HG03066 (cell line): ENCODE data around the gene JPH3.

Experiments
- ATAC-seq: cut with Tn5 transposase; IDR thresholded peaks from one replicate; pipeline ENCODE4 v1.9.1; 2021; ENCODE audit warnings: low read depth; ENCODE audit not compliant: unreplicated experiment

The JPH3 gene

GRCh38 chr16:87602001-87602775 is at the start of gene JPH3:
Gene JPH3, plus strand, starts transcription at chr16:87602508. Its CDS starts 639 bp downstream, at chr16:87603147.
- ATAC-seq = no peak

- no peak for ATAC-seq
Observed at GRCh38 chr16:87552772-87553573, 49.3 kb upstream of the JPH3 start.

- no peak for ATAC-seq
Observed at GRCh38 chr16:87554754-87555427, 47.4 kb upstream of the JPH3 start.

- no peak for ATAC-seq
Observed at GRCh38 chr16:87555647-87556046, 46.7 kb upstream of the JPH3 start.

GRCh38 chr16:87556941-87557459 is 45.3 kb upstream of the JPH3 start:
- ATAC-seq = no peak

GRCh38 chr16:87558682-87559081 is 43.6 kb upstream of the JPH3 start:
- ATAC-seq = no peak

GRCh38 chr16:87559945-87560344 is 42.4 kb upstream of the JPH3 start:
- no peak for ATAC-seq

- ATAC-seq = no peak
Observed at GRCh38 chr16:87560428-87561199, 41.7 kb upstream of the JPH3 start.

- no peak for ATAC-seq
Observed at GRCh38 chr16:87561200-87562105, 40.9 kb upstream of the JPH3 start.

GRCh38 chr16:87562201-87562600 is 40.1 kb upstream of the JPH3 start:
- no peak for ATAC-seq

- ATAC-seq = no peak
Observed at GRCh38 chr16:87563022-87563421, 39.3 kb upstream of the JPH3 start.

- ATAC-seq = no peak
Observed at GRCh38 chr16:87563714-87564523, 38.4 kb upstream of the JPH3 start.

GRCh38 chr16:87564524-87564778 is 37.9 kb upstream of the JPH3 start:
- ATAC-seq = no peak

GRCh38 chr16:87569601-87570571 is 32.4 kb upstream of the JPH3 start:
- no peak for ATAC-seq

- ATAC-seq = no peak
Observed at GRCh38 chr16:87570572-87570937, 31.8 kb upstream of the JPH3 start.

- ATAC-seq = no peak
Observed at GRCh38 chr16:87570938-87571867, 31.1 kb upstream of the JPH3 start.

GRCh38 chr16:87571868-87572244 is 30.5 kb upstream of the JPH3 start:
- no peak for ATAC-seq
